Small intestine (tissue), 7 donors: ENCODE results near the gene AFF4. TPM values are rescaled to one million over a fixed set of nuclear protein-coding genes. Genes with fewer than 3 reads are reported as not detected.

ENCODE experiments used
- DNase-seq, 2 donors: peaks; one replicate each; pipeline versions ENCODE4 v3.0.0 to v3.0.0-alpha.2; 2013
- FAIRE-seq: peaks from 2 replicates; lab custom pipeline; 2012; peaks lifted over from hg19 to GRCh38; lab: Jason Lieb, UNC
- H3K27ac ChIP-seq, 3 donors: one replicate each; pipeline ENCODE4 v1.5.1; 2013; ENCODE audit warnings: low read length in 2 of 3, mild to moderate bottlenecking in 2 of 3, control low read depth in 1 of 3, inconsistent platforms in 1 of 3, low read depth in 1 of 3, moderate library complexity in 1 of 3
- H3K27me3 ChIP-seq, 3 donors: one replicate each; pipeline ENCODE4 v1.6.1; 2013; ENCODE audit warnings: low read length in 3 of 3, inconsistent platforms in 1 of 3; ENCODE audit not compliant: control insufficient read depth in 3 of 3, insufficient read depth in 3 of 3
- H3K36me3 ChIP-seq, 3 donors: one replicate each; pipeline ENCODE4 v1.6.1; 2013; ENCODE audit warnings: low read length in 3 of 3, inconsistent platforms in 1 of 3, low read depth in 1 of 3, mild to moderate bottlenecking in 1 of 3, moderate library complexity in 1 of 3; ENCODE audit not compliant: control insufficient read depth in 3 of 3, insufficient read depth in 2 of 3
- H3K4me1 ChIP-seq, 3 donors: one replicate each; pipeline ENCODE4 v1.6.1; 2013; ENCODE audit warnings: low read length in 2 of 3, inconsistent platforms in 1 of 3, low read depth in 1 of 3, mild to moderate bottlenecking in 1 of 3, moderate library complexity in 1 of 3; ENCODE audit not compliant: control insufficient read depth in 3 of 3, insufficient read depth in 2 of 3
- H3K4me3 ChIP-seq, 3 donors: one replicate each; pipeline ENCODE4 v1.5.1; 2013; ENCODE audit warnings: low read length in 3 of 3, control low read depth in 1 of 3, inconsistent platforms in 1 of 3, low read depth in 1 of 3, mild to moderate bottlenecking in 1 of 3, moderate library complexity in 1 of 3
- H3K9me3 ChIP-seq, 2 donors: one replicate each; pipeline ENCODE4 v1.6.1; 2013; ENCODE audit warnings: low read depth in 1 of 2, low read length in 1 of 2; ENCODE audit not compliant: control insufficient read depth in 2 of 2, insufficient read depth in 1 of 2
- WGBS, 3 donors: extraction: QIAGEN DNeasy Blood & Tissue Kit; methylation state at CpG; one replicate each; pipeline ENCODE4 v1.1.7; 2013; 5-methylcytosine and 5-hydroxymethylcytosine counted together
- polyA plus RNA-seq, 4 donors: library from polyadenylated mRNA; stranded (reverse) in 3 of 4; unstranded in 1 of 4; fragments of 200-250 nt in 3 of 4; fragments of 120-200 nt in 1 of 4; gene quantifications; one replicate each; pipeline versions ENCODE4 v1.2.1 to v1.2.3, GENCODE V29; 2013
- donor health status: healthy with polysubstance abuse.
- donor health status: control.
- donor health status: control.
- donor health status: Bipolar disorder and iron deficiency.
- donor health status: healthy.

AFF4 gene
- polyA plus RNA-seq, 4 donors = 7.0 to 45.7 (median 10.2) TPM

DNA sequence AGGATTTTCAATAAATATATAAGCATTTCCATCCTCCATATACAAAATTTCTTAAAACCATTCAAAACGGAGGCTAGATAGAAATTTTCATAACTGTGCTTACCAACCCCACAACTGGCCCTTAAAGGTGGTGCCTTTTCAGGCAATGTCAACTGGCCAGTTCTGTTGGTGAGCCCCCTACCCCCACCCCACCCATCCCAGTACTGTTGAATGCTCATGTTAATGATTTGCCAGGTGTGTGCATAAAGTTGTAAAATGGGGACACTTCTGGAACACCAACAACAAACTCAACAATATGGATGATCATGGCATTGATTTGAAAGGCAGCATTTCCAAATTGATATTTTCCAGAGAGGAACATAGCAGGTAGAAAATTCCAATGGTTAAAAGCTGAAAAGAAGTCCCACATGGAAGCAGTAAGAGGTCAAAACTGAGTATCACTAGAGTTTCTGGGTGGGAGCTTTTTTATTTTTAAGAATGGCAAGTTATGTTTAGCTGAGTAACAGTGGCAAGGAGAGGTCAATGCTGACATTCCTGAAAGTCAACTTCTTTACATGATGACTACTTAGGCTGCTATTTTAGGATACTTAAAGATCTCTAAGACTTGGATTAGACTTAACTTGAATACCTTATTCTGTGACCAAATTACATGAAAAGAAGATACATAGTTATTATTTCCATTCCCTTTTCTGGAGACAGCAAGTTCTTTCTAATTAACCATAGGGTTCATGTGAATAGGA, 87.2 kb downstream of the AFF4 start:
- no peak overlapping the region for H3K27ac ChIP-seq
- no peak for FAIRE-seq
- no peak for DNase-seq
- 88 to 94% (median 88%) methylated on average over 1 of the region's 1 CpG for WGBS, 3 donors
- peaks cover 3 to 41% (median 8%) of the 10 kb centered on the region in 3 donors for H3K4me1 ChIP-seq
- H3K4me3 ChIP-seq = no peak overlapping the region
- peaks cover 0 to 22% (median 4%) of the 10 kb centered on the region in 3 donors for H3K36me3 ChIP-seq
- H3K27me3 ChIP-seq = no peaks in the 10 kb centered on the region
- peaks cover 0 to 8% of the 10 kb centered on the region in 2 donors for H3K9me3 ChIP-seq

DNA sequence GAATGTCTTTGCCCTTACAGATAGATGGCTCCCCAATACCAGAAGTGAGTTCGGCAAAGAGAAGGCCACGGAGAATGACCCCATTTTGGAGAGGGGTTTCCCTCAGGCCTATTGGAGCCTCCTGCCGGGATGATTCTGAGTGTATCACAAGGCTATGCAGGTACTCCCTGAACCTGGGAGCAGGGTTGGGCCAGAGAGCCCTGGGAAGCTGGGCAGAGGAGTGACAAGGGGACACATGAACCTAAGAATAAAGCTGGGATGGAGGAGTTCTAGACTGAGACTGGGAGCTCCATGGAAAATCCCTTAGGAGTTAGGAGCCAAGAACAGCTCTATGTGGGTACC, 89.5 kb downstream of the AFF4 start:
- Histone ChIP-seq H3K27me3 (no peaks in the 10 kb centered on the region), H3K4me1 (peaks cover 3 to 41% (median 8%) of the 10 kb centered on the region in 3 donors), H3K9me3 (peaks cover 0 to 8% of the 10 kb centered on the region in 2 donors), H3K36me3 (peaks cover 0 to 32% (median 4%) of the 10 kb centered on the region in 3 donors), H3K4me3 (peak overlapping the region in 2 of 3 donors; percentile 29 to 54), H3K27ac (peak overlapping the region; percentile 80 to 93 (median 88))
- 83 to 92% (median 89%) methylated on average over 3 of the region's 3 CpGs for WGBS, 3 donors
- DNase-seq (no peak), FAIRE-seq (no peak)

DNA sequence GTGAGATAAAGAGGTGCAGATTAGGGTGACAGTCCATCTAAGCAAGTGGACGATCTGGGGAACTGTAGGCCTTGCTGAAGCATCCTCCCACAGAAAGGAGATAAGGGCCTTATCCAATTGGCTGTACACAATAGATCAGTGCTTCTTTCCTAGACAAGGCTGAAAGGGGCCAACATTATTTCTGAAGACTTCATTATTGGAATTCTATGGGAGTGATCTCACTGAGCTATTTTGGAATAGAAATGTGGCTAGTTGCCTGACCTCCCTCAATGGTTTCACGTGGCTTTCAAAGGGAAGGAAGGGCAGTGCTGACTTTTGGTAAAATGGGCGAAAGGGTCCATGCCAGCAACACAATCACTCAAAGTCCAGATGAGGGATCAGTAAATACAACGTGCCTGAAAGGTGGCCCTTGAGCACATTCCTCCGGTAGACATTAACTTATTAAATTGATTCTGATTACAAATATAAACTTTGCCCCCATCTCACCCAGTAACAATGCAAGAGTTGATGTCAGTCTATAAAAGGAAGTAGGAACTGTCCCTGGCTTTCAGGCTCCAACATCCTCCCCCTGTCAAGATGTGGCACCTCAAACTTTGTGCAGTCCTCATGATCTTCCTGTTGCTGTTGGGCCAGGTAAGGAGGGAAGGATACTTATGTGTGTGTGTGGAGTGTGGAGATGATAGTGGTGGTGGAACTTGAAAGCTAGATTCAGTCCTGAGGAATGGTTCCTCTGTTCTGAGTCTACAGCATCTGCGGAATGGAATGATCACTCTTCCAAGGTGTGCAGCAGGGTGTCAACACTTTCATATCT, 90.1 kb downstream of the AFF4 start, which contains the start of gene LEAP2:
Gene LEAP2, plus strand, starts transcription at position 550 of the 811 bp plus-strand sequence. Its CDS starts 27 bp downstream, at position 577.
- Histone ChIP-seq H3K4me3 (peak within 1 kb of the TSS in 2 of 3 donors; percentile 29 to 54), H3K4me1 (peaks cover 3 to 41% (median 8%) of the 10 kb centered on the region in 3 donors), H3K27ac (peak within 1 kb of the TSS; percentile 80 to 93 (median 88)), H3K36me3 (peaks cover 0 to 36% (median 3%) of the 10 kb centered on the region in 3 donors), H3K27me3 (no peaks in the 10 kb centered on the region), H3K9me3 (peaks cover 0 to 8% of the 10 kb centered on the region in 2 donors)
- 23 to 62% (median 49%) methylated on average over 6 of the region's 6 CpGs for WGBS, 3 donors
- DNase-seq (peak; percentile 87 to 96), FAIRE-seq (no peak)

DNA sequence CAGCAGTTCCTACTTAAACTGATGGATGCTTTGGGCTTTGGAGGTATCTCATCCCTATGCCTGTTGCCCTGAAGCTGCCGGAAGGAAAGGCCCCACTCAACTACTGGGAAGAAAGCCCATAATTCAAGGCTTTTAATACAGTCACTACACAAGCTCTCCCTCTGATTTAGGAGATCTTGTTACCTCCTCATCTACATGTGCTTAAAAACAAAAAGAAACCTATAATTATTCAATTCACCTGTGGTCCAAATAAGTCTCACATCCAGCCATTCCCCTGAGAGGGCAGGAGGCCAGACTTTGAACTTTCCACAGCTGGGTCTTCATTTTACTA, 90.7 kb downstream of the AFF4 start:
- FAIRE-seq = no peak
- Histone ChIP-seq H3K9me3 (peaks cover 0 to 8% of the 10 kb centered on the region in 2 donors), H3K27me3 (no peaks in the 10 kb centered on the region), H3K4me1 (peaks cover 0 to 37% (median 8%) of the 10 kb centered on the region in 3 donors), H3K36me3 (peaks cover 0 to 37% (median 3%) of the 10 kb centered on the region in 3 donors), H3K4me3 (no peak overlapping the region), H3K27ac (peak overlapping the region; percentile 60 to 81 (median 80))
- no peak for DNase-seq
- WGBS, 3 donors = 89 to 92% (median 92%) methylated on average over 1 of the region's 1 CpG

DNA sequence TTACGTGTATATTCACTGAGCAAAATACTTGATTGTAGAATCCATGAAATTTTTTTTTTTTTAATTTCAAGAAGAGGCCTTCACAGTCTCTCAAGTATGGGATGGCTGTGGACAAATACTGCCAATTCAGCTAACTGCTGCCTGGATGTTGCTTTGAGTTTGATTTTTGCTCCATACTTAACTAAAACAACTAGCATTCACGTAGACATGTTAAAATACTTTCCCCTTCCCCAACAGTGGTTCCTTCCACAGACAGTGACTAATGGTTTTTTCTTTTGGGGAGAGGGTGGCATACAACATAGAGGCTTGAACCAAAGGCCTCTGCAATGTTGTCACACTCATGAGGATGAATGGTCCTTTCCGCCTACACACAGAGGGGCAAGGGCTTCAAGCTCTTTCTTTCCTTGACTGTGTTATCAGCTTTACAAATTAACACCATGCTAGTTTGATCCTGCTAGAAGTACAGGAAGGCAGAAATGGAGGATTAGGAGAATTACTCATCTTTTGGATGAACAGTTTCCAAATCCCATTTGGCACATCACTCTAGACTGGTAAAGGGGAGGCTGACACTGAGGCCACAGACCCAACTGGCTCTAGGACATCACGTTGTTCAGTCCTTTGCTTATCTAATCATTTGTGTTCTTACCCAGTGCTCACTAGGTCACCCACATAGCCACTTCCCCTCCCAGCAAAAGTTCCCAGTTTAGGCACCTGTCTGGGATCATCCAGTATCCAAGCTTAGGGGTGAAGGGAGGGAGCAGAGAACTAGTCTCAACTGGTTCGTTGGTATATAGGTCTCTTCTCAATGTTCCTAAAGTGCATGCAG, 91.8 kb downstream of the AFF4 start:
- 77 to 81% (median 79%) methylated on average over 5 of the region's 5 CpGs for WGBS, 3 donors
- Histone ChIP-seq H3K27ac (peak overlapping the region; percentile 22 to 80 (median 60)), H3K4me1 (peaks cover 0 to 36% (median 12%) of the 10 kb centered on the region in 3 donors)

DNA sequence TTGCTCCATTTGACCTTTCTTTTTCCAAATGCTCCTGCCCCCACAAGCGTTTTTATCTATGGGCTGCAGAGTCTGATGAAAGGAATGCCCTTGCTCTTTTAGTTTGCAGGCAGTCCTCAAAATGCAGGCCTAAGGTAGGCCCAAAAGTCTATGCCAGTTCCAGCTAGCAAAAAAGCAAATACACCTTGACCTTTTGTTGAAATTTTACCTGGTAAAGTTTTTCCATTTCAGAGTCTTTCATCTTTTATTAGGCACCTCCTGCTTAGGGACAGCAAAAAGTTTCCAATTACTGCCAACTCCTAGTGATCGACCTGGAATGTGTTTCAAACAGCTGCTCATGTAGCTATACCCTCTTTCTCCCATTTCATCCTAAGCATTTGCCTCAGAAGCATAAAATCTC, 92.6 kb downstream of the AFF4 start:
- DNase-seq (no peak), FAIRE-seq (no peak)
- Histone ChIP-seq H3K36me3 (peaks cover 0 to 40% (median 3%) of the 10 kb centered on the region in 3 donors), H3K4me1 (peaks cover 0 to 32% (median 9%) of the 10 kb centered on the region in 3 donors), H3K4me3 (no peak overlapping the region), H3K27ac (no peak overlapping the region), H3K9me3 (peaks cover 0 to 8% of the 10 kb centered on the region in 2 donors), H3K27me3 (no peaks in the 10 kb centered on the region)
- 73 to 81% (median 77%) methylated on average over 2 of the region's 2 CpGs for WGBS, 3 donors

More for the DNA sequence above, 91.8 kb downstream of the AFF4 start:
- H3K4me3 ChIP-seq = no peak overlapping the region
- FAIRE-seq (no peak), DNase-seq (no peak)
- peaks cover 0 to 40% (median 3%) of the 10 kb centered on the region in 3 donors for H3K36me3 ChIP-seq
- H3K9me3 ChIP-seq = peaks cover 0 to 8% of the 10 kb centered on the region in 2 donors
- no peaks in the 10 kb centered on the region for H3K27me3 ChIP-seq

DNA sequence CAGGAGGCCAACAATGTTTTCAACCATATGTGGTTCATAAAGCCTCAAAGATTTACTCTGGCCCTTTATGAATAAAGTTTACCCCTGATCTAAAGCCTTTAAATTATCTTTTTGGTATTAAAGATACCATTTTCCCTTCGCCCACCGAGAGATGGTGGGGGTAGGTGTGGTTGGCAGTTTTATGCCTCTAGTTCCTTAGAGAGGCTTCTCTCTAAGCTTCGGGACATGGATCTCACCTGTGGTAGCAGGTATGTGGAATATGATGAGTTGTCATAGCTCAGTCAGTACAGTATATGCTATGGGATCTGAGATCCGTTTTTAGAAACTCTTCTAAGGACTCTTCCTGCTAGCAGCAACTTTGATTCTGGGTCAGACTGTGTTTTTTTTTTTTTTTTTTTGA, 94.7 kb downstream of the AFF4 start:
- Histone ChIP-seq H3K27me3 (no peaks in the 10 kb centered on the region), H3K36me3 (peaks cover 0 to 33% (median 3%) of the 10 kb centered on the region in 3 donors), H3K4me3 (no peak overlapping the region), H3K9me3 (peaks cover 0 to 2% of the 10 kb centered on the region in 2 donors), H3K27ac (no peak overlapping the region), H3K4me1 (peaks cover 0 to 28% (median 9%) of the 10 kb centered on the region in 3 donors)
- 84 to 93% (median 86%) methylated on average over 4 of the region's 4 CpGs for WGBS, 3 donors
- no peak for DNase-seq
- FAIRE-seq = no peak
